ENCODE results near the gene THOC5. TPM values are rescaled to one million over a fixed set of nuclear protein-coding genes. Genes with fewer than 3 reads are reported as not detected.
"Not testable (repeated sequence)": the region's sequence is repeated elsewhere in the genome, so short reads cannot be mapped to it uniquely, and the experiment has no call there.

THOC5 gene
- total RNA-seq, 2 donors from 2014 or later, result 19.9 to 33.5 TPM

GRCh38 chr22:29550005-29550404, 3.6 kb downstream of the THOC5 start:
- Histone ChIP-seq H3K4me1 (peaks cover 7% of the 10 kb centered on the region), H3K9me3 (no peaks in the 10 kb centered on the region), H3K27me3 (no peaks in the 10 kb centered on the region), H3K27ac (no peak overlapping the region), H3K9ac (ENCODE audit: low read depth in 2 of 2, low read length in 2 of 2) (no peak overlapping the region), H3K4me3 (no peak overlapping the region), H3K36me3 (no peaks in the 10 kb centered on the region)
- no peak for TF ChIP-seq CTCF (IDR thresholded peaks at IDR 0.05)
- DNase-seq, result no peak
- intact Hi-C loops (cut with DNase I), result no loop called here

GRCh38 chr22:29545045-29545444, 8.5 kb downstream of the THOC5 start:
- intact Hi-C loops (cut with DNase I), result not testable (repeated sequence)

GRCh38 chr22:29541845-29542244, 11.7 kb downstream of the THOC5 start:
- TF ChIP-seq CTCF (IDR thresholded peaks at IDR 0.05), result no peak
- no peak for DNase-seq
- intact Hi-C loops (cut with DNase I), result no loop called here
- H3K4me1 ChIP-seq, result no peaks in the 10 kb centered on the region
- H3K4me3 ChIP-seq, result no peak overlapping the region
- no peak overlapping the region for H3K27ac ChIP-seq
- H3K36me3 ChIP-seq, result peaks cover 4% of the 10 kb centered on the region
- H3K27me3 ChIP-seq, result no peaks in the 10 kb centered on the region
- no peak overlapping the region for H3K9ac ChIP-seq (ENCODE audit: low read depth in 2 of 2, low read length in 2 of 2)
- no peaks in the 10 kb centered on the region for H3K9me3 ChIP-seq

More at GRCh38 chr22:29545045-29545444, 8.5 kb downstream of the THOC5 start:
- DNase-seq; H3K9ac ChIP-seq (ENCODE audit: low read depth in 2 of 2, low read length in 2 of 2); H3K36me3 ChIP-seq; H3K4me1 ChIP-seq; H3K27me3 ChIP-seq; H3K9me3 ChIP-seq; H3K27ac ChIP-seq; H3K4me3 ChIP-seq: not testable (repeated sequence)

GRCh38 chr22:29539105-29539504, 14.5 kb downstream of the THOC5 start:
- TF ChIP-seq CTCF (IDR thresholded peaks at IDR 0.05), result no peak
- Histone ChIP-seq H3K27ac (no peak overlapping the region), H3K4me1 (no peaks in the 10 kb centered on the region), H3K4me3 (no peak overlapping the region), H3K27me3 (no peaks in the 10 kb centered on the region), H3K36me3 (peaks cover 4% of the 10 kb centered on the region), H3K9ac (ENCODE audit: low read depth in 2 of 2, low read length in 2 of 2) (no peak overlapping the region), H3K9me3 (no peaks in the 10 kb centered on the region)
- no peak for DNase-seq
- intact Hi-C loops (cut with DNase I), result no loop called here

- intact Hi-C loops (cut with DNase I), result no loop called here
- Histone ChIP-seq H3K27me3 (no peaks in the 10 kb centered on the region), H3K9me3 (no peaks in the 10 kb centered on the region), H3K9ac (ENCODE audit: low read depth in 2 of 2, low read length in 2 of 2) (no peak overlapping the region), H3K4me1 (no peaks in the 10 kb centered on the region), H3K4me3 (no peak overlapping the region), H3K36me3 (peaks cover 4% of the 10 kb centered on the region), H3K27ac (no peak overlapping the region)
- TF ChIP-seq CTCF (IDR thresholded peaks at IDR 0.05), result no peak
- DNase-seq, result no peak
Measured at GRCh38 chr22:29536411-29536810, 17.1 kb downstream of the THOC5 start.

- DNase-seq, result no peak
- no peaks in the 10 kb centered on the region for H3K27me3 ChIP-seq
- peaks cover 9% of the 10 kb centered on the region for H3K36me3 ChIP-seq
- intact Hi-C loops (cut with DNase I), result no loop called here
- no peaks in the 10 kb centered on the region for H3K9me3 ChIP-seq
- H3K4me1 ChIP-seq, result no peaks in the 10 kb centered on the region
- H3K9ac ChIP-seq (ENCODE audit: low read depth in 2 of 2, low read length in 2 of 2), result no peak overlapping the region
- TF ChIP-seq CTCF (IDR thresholded peaks at IDR 0.05), result no peak
- H3K27ac ChIP-seq, result no peak overlapping the region
- no peak overlapping the region for H3K4me3 ChIP-seq
Measured at GRCh38 chr22:29531419-29531818, 22.1 kb downstream of the THOC5 start.
